ENCODE measurements around the gene VIL1. TPM values are rescaled to one million over a fixed set of nuclear protein-coding genes. Genes with fewer than 3 reads are reported as not detected.

The VIL1 gene
- total and polyA plus RNA-seq, 2 of the 4 experiments (the other 2 are of a cell fraction) = not detected

- Histone ChIP-seq H3K4me2 (ENCODE audit: low read depth, low read length) (no peak overlapping the region), H3K4me3 (ENCODE audit: insufficient read depth, low read depth, low read length) (no peak overlapping the region), H3K27me3 (ENCODE audit: control insufficient read depth, insufficient read depth, low read length) (no peaks in the 10 kb centered on the region), H3K9ac (ENCODE audit: low read depth, low read length) (no peak overlapping the region), H2BK5ac (ENCODE audit: low read depth, low read length, poor library complexity, severe bottlenecking) (no peak overlapping the region), H2BK120ac (ENCODE audit: low read depth, low read length) (no peak overlapping the region), H3K27ac (ENCODE audit: insufficient read depth, low read length) (no peak overlapping the region), H3K36me3 (ENCODE audit: control insufficient read depth, insufficient read depth, low read length) (peaks cover 3% of the 10 kb centered on the region), H4K20me1 (ENCODE audit: insufficient read depth, low read length) (no peaks in the 10 kb centered on the region), H2BK20ac (ENCODE audit: low read depth, low read length) (no peak overlapping the region), H2BK15ac (ENCODE audit: low read depth, low read length) (no peak overlapping the region), H3K56ac (ENCODE audit: extremely low read depth, insufficient read depth, low read length) (no peak overlapping the region), H3K18ac (ENCODE audit: low read depth, low read length) (no peak overlapping the region), H3K9me3 (ENCODE audit: control insufficient read depth, insufficient read depth, low read length) (no peaks in the 10 kb centered on the region), H3K4ac (ENCODE audit: low read depth, low read length) (no peak overlapping the region), H4K5ac (ENCODE audit: low read depth, low read length) (no peak overlapping the region), H3K79me1 (ENCODE audit: low read depth in 1 of 2, low read length in 2 of 2) (peaks cover 2 to 3% of the 10 kb centered on the region in 2 experiments; a peak in 2 of 4 replicates), H3K23ac (ENCODE audit: low read depth, low read length) (no peak overlapping the region), H3K14ac (replicated peaks; ENCODE audit: low read depth, low read length) (no peak overlapping the region), H4K8ac (ENCODE audit: low read depth in 2 of 2, low read length in 2 of 2) (no peak overlapping the region), H2AK5ac (ENCODE audit: low read depth, low read length) (no peak overlapping the region), H3K4me1 (ENCODE audit: control insufficient read depth, insufficient read depth, low read length) (peaks cover 3% of the 10 kb centered on the region; the same call in 1 of the 2 replicates), H4K91ac (ENCODE audit: insufficient read depth, low read depth, low read length) (no peak overlapping the region), H3K9me1 (ENCODE audit: insufficient read depth, low read length) (no peaks in the 10 kb centered on the region), H2AFZ (replicated peaks; ENCODE audit: low read length, poor library complexity) (no peak overlapping the region), H2AK9ac (replicated peaks; ENCODE audit: low read depth, low read length, poor library complexity) (no peak overlapping the region)
- in situ Hi-C loops (cut with MboI; ENCODE audit: low sequenced_read_pairs) (no loop called here), intact Hi-C loops (cut with micrococcal nuclease) (loop anchor here (10.0 kb wide), 1 partner anchor 166 kb away; no protein-coding TSS in a partner anchor), dilution Hi-C loops (cut with HindIII; ENCODE audit: low sequenced_read_pairs, unreplicated experiment) (no loop called here)
- BruUV-seq (replicated peaks) = no TSS peak
- ChIA-PET CTCF (no interaction called here), POLR2A (ENCODE audit: unreplicated experiment) (no interaction called here)
- DNase-seq = no peak
- WGBS, 2 experiments (ENCODE audit: extremely low coverage in 2 of 2, insufficient read length in 1 of 2) = no CpG with 5 or more reads among the region's 2 CpGs
- ATAC-seq (ENCODE audit: low read depth) = peak; percentile 76
- TF ChIP-seq USF2 (IDR thresholded peaks at IDR 0.05; ENCODE audit: low read depth, low read length) = no peak
- TF ChIP-seq MAFK (IDR thresholded peaks at IDR 0.05; ENCODE audit: low read depth, low read length) = no peak
- no peak for TF ChIP-seq FOS (IDR thresholded peaks at IDR 0.05; ENCODE audit: low read depth, low read length)
- TF ChIP-seq SMC3 (IDR thresholded peaks at IDR 0.05; ENCODE audit: low read depth, low read length) = no peak
- TF ChIP-seq CEBPB (IDR thresholded peaks at IDR 0.05; ENCODE audit: low read depth, low read length) = no peak
- no peak for TF ChIP-seq POLR2A (IDR thresholded peaks at IDR 0.05; ENCODE audit: low read depth, low read length)
- TF ChIP-seq CHD1 (IDR thresholded peaks at IDR 0.05; ENCODE audit: low read depth, low read length) = no peak
- TF ChIP-seq RFX5 (IDR thresholded peaks at IDR 0.05; ENCODE audit: low read depth, low read length) = no peak
- TF ChIP-seq RAD21 (IDR thresholded peaks at IDR 0.05; ENCODE audit: low read length) = no peak
Measured at GRCh38 chr2:218478544-218478943, 59.6 kb downstream of the VIL1 start.
